ENCODE measurements around the gene RANBP6.

DNA sequence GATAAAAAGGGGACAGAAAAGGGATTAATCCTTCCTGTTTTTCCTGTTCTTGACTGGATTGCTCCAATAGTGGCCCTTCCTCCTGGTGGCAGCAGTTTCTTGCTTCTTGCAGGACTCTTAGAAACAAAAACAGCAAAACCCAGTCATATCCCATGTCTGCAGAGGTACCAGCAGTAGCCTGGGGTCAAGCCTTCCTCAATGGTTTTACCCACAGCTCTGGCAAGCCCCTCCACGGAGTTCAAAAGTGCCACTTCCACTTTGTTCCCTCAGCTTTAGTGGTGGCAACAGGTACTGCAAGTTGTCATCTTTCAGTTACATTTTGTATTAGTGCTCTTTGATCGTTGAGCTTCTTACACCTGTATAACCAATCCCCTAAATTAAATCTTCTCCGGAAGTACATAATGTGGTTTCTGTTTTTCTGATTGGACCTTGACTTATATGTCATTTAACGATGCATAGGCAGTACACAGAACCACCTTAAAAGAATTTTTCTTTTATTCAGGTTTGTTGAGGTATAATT, 8.7 kb upstream of the RANBP6 start:
- TF ChIP-seq, protein P1, sequence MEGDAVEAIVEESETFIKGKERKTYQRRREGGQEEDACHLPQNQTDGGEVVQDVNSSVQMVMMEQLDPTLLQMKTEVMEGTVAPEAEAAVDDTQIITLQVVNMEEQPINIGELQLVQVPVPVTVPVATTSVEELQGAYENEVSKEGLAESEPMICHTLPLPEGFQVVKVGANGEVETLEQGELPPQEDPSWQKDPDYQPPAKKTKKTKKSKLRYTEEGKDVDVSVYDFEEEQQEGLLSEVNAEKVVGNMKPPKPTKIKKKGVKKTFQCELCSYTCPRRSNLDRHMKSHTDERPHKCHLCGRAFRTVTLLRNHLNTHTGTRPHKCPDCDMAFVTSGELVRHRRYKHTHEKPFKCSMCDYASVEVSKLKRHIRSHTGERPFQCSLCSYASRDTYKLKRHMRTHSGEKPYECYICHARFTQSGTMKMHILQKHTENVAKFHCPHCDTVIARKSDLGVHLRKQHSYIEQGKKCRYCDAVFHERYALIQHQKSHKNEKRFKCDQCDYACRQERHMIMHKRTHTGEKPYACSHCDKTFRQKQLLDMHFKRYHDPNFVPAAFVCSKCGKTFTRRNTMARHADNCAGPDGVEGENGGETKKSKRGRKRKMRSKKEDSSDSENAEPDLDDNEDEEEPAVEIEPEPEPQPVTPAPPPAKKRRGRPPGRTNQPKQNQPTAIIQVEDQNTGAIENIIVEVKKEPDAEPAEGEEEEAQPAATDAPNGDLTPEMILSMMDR (conservative IDR thresholded peaks at IDR 0.05) = peak; percentile 67
- TF ChIP-seq EZH2 (IDR thresholded peaks at IDR 0.05; ENCODE audit: low read depth) = no peak
